HG03460 (cell line): Measurements from ENCODE around the gene PRUNE2.

Experiments used
- ATAC-seq: cut with Tn5 transposase; IDR thresholded peaks from one replicate; pipeline ENCODE4 v1.9.1; 2021; ENCODE audit not compliant: unreplicated experiment

Gene PRUNE2

DNA sequence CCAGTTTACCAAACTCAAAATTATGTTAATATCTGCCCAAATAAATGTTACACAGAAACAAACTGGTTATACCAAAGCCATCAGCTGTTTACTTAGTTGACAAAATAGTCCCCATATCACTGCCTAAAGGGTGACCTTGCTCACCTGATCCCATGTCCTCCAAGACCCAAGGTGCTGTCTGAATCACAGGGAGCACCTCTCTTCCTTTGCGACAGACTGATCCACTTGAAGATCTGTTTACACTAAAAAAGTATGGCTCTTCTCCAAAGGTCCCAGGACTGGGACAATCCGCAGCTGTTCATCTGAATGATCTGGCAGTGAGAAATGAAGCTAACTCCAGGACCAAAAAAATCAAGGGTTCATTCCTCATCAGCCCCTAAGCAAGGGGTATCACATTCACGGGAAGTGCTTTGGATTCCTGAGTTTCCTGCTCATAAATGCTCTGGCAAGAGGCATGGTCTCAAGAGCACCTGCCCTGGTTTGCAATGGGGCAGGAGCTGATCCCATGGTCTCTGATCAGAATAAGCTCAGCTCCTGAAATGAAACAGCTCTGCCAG, 5.0 kb downstream of the PRUNE2 start:
- ATAC-seq: no peak

DNA sequence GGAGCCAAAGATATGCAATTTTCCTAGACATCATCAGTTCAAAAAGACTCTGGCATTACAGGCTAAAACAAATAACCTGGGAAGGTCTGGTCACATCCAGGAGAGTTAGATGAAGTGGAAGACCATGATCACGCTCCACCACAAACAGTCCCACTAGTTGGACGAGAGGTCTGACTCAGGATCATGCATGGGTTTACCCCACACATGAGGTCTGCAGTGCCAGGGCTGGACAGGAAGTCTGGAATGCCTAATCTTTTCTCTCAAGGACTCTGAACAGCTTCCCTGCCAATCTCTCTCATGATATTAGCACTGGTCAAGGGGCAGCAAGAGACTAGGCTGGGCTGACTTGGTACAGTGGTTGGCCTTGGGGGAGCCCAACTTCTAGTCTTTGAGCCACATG, 7.1 kb downstream of the PRUNE2 start:
- ATAC-seq: no peak

DNA sequence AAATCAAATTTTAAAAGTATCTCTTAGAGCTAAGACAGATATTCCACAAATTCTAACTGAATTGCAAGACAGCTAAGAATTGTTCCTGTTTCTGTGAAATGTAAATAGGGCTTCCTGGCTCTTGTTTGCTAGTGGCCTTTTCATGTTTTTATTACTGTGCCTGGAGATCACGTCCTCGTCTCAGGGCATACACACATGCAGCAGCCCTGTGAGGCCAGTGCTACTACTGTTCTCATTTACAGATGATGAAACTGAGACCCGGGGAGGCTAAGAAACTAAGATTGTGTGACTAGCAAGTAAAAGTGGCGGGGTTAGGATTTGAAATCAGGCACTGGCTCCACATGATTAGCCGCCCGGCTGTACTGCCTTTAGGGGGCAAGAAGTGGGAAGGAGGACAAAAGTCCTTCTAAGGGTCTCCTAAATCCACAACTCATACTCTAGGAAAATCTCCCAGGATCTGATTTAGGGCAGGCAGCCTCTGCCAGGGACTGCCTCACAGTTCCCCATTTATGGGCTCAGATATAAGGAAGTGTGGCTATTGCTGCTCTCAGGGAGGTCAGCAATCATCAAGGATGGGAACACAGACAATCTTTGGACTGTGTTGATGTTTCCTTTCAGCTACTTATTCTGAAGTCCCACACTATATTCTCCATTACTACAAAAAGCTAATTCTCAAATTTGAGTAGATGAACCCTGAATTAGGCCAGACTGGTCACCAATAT, 7.9 kb downstream of the PRUNE2 start:
- no peak for ATAC-seq

- ATAC-seq: no peak
These were observed 9.9 kb downstream of the PRUNE2 start for GRCh38 chr9:76896035-76896434.

DNA sequence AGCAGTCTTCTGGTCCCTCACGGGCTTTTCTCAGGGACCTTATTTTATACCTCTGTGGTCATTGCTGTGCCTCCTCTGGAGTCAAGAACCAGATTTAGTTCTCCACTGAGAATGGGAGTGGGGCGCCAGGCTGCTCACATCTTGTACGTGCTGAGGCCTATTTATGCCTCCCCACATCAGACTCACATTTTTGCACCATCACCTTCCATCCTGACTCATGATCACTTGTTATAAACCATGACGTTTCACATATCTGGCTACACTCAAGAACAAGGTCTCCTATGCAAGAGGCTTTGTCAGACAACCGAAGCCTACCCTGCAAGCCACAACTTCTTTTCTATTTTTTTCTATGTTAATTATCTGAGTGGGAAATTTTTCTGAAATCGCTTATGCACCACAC, 10.7 kb downstream of the PRUNE2 start:
- ATAC-seq: no peak

DNA sequence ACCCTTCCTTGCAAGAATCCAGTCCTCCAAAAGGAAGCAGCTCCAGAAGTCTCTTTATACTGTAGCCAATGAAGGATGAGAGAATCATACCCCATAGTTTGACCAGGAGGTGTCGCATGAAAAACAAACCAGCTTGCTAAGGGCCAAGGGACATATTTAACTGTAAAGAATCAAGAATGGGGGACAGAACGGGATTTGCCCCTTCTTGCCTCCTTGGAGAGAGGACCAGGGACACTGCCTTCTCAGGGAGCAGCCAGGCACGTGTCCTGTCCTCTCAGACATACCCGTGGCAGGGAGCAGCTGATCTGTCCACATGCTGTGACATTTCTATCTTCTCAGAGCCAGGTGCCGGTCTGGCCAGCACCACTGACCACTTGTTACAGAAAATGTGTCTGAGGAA, 11.7 kb downstream of the PRUNE2 start:
- no peak for ATAC-seq

GRCh38 chr9:76893395-76893932, 12.4 kb downstream of the PRUNE2 start:
- no peak for ATAC-seq

DNA sequence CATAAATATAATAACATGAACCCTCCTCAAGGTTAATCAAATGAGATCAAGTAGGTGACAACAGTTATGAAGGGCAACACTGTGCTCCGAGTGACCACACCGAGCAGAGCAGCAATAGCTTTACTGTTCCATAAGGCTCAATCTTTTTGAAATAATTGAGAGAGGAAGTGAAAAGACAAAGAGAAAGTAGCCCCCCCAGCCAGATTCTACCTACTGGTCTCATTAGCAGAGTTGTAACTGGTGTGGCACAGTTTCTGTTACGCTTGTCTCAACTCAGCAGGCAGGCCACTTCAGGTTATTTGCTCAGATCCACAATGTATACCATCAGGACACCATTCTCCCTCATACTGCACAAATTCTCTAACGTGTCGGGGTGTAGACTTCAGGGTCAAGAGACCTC, 14.0 kb downstream of the PRUNE2 start:
- ATAC-seq: no peak

GRCh38 chr9:76891279-76891678, 14.6 kb downstream of the PRUNE2 start:
- no peak for ATAC-seq

- no peak for ATAC-seq
These were observed 18.0 kb downstream of the PRUNE2 start for GRCh38 chr9:76887951-76888350.

DNA sequence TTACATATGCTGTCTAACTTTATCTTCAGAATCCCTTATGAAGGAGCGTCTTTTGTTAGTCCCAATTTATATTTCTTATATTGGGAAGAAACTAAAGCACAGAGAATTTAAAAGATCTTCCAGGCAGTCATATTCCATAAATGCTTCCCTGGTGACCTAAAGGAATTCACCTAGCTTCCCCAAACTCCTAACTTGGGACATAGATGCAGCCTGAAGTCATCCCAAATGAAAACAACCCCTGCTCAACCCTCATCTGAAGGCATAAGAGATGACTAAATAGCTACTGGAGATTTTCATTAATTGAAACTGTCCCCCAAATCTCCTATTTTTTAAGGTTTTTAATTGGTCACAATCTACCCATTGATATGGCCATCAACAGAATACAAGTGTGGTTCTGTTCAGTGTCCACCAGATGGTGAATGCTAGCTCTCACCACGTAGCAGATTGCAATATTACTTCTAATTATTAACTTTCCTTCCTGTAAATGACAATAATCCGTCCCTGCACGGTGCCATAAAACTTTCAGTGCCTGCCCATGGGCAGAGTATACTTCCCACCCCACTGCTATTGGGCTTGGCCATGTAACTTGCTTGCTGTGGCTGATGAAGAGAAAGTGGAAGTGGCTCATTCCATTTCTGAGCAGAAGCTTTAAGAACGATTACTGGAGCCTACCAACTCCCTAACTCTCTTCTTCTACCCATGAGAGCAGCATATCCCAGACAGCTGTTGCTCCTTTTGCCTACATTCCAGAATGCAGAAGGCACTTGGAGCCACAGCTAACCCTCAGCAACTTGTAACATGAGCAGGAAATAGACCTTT, 18.7 kb downstream of the PRUNE2 start:
- no peak for ATAC-seq

GRCh38 chr9:76886318-76886717, 19.6 kb downstream of the PRUNE2 start:
- ATAC-seq: no peak

GRCh38 chr9:76884823-76885222, 21.1 kb downstream of the PRUNE2 start:
- no peak for ATAC-seq

DNA sequence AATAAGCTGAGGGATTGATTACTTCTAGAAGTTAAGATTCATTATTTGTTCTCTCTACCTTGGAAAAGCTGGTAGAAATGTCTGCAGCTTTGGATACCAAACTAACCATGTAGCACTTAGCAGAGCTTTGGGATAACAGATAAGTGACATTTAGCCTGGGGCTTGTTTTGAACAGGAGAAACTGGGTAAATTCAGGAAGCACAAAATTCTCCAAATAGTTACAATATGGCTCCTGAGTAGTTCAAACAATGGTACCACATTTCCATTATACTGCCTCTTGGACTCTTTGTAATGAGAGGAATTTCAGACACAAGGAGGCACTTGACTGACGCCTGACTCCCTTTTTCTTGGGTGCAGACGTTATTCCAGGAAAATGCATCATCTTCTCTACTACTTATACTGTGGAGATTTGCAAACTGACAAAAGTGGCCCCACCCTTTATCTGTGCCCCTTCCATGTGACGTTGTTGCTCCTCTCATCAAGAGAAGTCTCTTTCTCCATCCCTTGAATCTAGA, 22.5 kb downstream of the PRUNE2 start:
- ATAC-seq: no peak

DNA sequence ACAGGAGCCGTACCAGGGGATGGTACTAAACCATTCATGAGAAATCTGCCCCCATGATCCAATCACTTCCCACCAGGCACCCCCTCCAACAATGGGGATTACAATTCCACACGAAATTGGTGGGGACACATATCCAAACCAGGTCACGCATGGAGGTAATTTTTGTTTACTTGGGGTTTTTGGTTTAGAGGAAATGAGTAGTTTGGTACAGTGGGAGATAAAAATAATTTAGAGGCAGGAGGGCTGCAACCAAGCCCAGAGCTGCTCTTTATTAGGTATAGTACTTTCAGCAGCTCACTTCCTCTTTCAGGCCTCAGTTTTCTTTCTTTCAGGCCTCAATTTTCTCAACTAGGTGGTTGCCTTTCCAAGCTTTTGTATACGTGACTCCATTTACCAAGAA, 23.2 kb downstream of the PRUNE2 start:
- peak; percentile 66 for ATAC-seq

DNA sequence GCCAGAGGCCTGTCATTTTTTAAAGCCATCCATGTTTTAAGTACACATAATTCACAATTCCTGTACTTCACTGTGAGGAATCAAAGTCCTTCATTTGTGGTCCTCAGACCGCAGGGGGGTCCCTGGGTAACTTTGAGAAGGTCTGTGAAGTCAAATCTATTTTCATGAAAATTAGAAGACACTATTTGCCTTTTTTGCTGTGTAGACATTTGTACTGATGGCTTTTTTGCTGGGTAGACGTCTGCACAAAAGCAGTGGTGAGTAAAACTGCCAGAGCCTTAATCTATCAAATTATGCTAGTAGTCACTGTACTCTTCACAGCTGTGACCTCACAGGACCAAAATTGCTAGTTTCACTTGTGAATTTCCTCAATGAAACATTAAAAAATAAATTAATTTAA, 25.7 kb downstream of the PRUNE2 start:
- ATAC-seq: no peak

DNA sequence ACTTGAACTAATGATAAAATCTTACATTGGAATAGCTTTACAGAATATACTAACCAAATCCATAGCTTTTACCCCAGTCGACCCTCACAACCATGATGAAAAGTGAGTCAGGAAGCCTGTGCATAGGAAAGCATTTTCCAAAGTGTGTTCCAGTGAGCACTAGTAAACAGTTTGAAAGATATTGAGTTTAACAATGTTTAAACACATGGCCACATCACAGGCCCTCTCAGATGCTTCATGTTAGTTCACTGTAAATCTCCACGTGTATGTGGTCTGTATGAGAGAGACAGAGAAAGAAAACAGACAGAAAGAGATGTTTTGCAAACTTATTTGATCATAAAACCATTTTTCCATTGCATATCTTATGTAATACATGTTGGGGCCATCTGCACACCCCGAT, 27.0 kb downstream of the PRUNE2 start:
- ATAC-seq: no peak

GRCh38 chr9:76877961-76878360, 28.0 kb downstream of the PRUNE2 start:
- no peak for ATAC-seq

DNA sequence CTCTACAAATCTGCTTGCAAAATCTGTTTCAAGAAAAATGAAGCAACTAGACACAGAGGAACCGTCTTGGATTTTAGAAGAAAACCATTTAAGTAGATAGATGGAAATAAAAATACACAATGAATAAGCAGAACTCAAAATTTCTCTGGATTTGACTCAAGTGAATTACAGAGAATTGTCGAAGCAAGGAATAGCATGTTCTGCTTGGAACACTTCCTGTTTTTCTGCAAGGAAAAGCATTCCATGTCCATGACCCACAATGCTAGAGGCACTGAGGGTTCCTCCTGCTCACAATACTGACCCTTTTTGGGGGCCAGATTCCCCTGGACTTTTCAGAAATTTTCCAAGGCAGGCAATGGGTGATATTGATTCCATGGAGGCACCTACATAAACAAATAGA, 29.8 kb downstream of the PRUNE2 start:
- ATAC-seq: no peak

DNA sequence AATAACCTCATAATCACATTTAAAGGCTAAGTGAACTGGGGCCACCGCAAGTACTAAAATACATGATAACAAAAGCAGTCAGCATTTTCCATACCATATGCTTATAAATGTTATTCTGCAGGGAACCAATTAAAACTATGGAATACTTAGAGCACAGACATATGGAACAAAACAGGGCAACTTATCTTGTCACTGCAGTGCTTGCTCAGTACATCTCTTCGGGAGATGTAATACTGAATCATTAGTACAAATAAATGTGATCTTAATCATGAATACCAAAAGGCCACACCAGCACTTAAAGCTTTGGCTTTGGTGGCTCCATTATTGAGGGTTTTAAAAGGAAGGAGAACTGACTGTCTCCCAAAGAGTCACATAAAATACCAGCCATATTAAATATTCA, 32.1 kb downstream of the PRUNE2 start:
- no peak for ATAC-seq

- no peak for ATAC-seq
These were observed 32.7 kb downstream of the PRUNE2 start for GRCh38 chr9:76873056-76873792.
